ENCODE measurements around the gene ESRP2.

Gene ESRP2

DNA sequence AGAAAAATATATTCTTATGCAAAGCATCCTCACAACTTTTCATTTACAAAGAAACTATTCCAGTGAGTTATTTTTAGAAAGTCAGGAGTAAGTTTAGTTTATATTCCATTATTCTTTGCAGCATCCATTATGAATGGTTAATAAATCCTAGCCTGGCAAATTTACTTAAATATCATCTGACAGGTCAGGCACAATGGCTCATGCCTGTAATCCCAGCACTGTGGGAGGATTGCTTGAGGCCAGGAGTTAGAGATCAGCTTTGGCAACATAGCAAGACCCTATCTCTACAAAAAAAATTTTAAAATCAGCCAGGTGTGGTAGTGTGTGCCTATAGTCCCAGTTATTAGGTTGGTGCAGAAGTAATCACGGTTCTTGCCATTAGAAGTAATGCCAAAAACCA lies 12.9 kb downstream of the ESRP2 start:
- TF ChIP-seq, protein P1, sequence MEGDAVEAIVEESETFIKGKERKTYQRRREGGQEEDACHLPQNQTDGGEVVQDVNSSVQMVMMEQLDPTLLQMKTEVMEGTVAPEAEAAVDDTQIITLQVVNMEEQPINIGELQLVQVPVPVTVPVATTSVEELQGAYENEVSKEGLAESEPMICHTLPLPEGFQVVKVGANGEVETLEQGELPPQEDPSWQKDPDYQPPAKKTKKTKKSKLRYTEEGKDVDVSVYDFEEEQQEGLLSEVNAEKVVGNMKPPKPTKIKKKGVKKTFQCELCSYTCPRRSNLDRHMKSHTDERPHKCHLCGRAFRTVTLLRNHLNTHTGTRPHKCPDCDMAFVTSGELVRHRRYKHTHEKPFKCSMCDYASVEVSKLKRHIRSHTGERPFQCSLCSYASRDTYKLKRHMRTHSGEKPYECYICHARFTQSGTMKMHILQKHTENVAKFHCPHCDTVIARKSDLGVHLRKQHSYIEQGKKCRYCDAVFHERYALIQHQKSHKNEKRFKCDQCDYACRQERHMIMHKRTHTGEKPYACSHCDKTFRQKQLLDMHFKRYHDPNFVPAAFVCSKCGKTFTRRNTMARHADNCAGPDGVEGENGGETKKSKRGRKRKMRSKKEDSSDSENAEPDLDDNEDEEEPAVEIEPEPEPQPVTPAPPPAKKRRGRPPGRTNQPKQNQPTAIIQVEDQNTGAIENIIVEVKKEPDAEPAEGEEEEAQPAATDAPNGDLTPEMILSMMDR (IDR thresholded peaks at IDR 0.05; ENCODE audit: borderline replicate concordance, control extremely low read depth, extremely low read depth, insufficient read depth, missing control alignments), result no peak
- DNase-seq (ENCODE audit: low spot score), result no peak
- in situ Hi-C loops (cut with MboI; ENCODE audit: low sequenced_read_pairs, unreplicated experiment), result no loop called here

DNA sequence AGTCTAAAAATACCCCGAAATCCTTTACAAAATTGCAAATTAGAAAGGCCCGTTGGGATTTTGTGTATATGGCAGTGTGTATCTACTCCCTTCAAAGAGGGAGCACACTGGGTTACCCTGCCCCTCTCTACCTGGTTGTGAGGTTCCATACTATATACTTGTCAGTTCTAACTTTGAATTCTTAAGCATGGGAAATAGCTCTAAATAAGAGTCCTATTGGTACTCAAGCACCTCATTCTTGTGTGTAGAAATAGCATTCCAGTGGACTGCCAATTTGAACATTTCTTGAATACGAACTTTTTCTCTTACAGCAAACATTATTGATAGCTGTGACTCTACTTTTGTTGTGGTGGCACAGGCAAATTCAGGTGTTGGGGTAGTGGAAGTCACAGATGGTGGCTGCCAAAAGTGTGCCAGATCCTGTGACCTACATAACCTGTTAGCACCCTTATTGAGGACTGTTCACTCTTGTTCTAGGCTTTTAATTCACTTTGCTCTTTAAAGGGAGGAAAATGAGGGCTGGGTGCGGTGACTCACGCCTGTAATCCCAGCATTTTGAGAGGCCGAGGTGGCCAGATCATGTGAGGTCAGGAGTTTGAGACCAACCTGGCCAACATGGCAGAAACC lies 16.1 kb downstream of the ESRP2 start:
- in situ Hi-C loops (cut with MboI; ENCODE audit: low sequenced_read_pairs, unreplicated experiment), result no loop called here
- TF ChIP-seq, protein P1 (IDR thresholded peaks at IDR 0.05; ENCODE audit: borderline replicate concordance, control extremely low read depth, extremely low read depth, insufficient read depth, missing control alignments), result no peak
- DNase-seq (ENCODE audit: low spot score), result no peak

DNA sequence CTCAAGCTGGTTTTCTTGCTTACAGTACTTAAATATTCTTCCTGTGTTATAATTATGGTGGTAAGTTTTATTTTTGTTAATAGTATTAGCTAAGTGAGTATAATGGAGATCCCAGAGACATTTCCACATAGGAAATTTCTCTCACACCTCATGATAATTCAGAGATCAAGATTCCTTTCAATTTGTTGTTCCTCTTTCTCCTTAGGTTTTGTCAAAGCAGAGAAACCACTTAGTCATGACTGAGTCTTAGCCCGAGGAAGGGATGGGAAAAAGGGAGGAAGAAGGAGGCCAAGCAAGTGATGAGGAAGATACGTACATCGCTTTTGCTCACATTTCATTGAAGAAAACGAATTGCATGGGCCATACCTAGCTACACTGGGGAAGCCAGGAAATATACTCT lies 18.4 kb downstream of the ESRP2 start:
- in situ Hi-C loops (cut with MboI; ENCODE audit: low sequenced_read_pairs, unreplicated experiment), result no loop called here
- no peak for DNase-seq (ENCODE audit: low spot score)

DNA sequence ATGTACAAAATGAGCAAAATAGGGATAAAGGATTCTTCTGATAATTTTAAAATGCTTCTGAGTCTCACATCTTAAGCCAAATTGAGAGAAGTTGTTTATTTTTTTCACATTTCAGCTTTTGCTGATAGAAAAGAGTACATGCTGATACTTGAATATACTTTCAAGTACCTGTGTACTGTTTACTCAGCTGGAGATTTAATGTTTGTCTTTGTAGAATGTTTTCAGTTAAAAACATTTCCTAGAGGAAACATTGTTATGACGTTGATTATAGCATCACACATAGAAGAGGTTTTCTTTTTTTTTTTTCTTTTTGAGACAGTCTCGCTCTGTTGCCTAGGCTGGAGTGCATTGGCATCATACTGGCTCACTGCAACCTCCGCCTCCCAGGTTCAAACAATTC lies 19.7 kb downstream of the ESRP2 start:
- TF ChIP-seq, protein P1 (IDR thresholded peaks at IDR 0.05; ENCODE audit: borderline replicate concordance, control extremely low read depth, extremely low read depth, insufficient read depth, missing control alignments), result no peak
- no peak for DNase-seq (ENCODE audit: low spot score)
- in situ Hi-C loops (cut with MboI; ENCODE audit: low sequenced_read_pairs, unreplicated experiment), result no loop called here

More for the DNA sequence above, 18.4 kb downstream of the ESRP2 start:
- TF ChIP-seq, protein P1 (IDR thresholded peaks at IDR 0.05; ENCODE audit: borderline replicate concordance, control extremely low read depth, extremely low read depth, insufficient read depth, missing control alignments), result no peak

DNA sequence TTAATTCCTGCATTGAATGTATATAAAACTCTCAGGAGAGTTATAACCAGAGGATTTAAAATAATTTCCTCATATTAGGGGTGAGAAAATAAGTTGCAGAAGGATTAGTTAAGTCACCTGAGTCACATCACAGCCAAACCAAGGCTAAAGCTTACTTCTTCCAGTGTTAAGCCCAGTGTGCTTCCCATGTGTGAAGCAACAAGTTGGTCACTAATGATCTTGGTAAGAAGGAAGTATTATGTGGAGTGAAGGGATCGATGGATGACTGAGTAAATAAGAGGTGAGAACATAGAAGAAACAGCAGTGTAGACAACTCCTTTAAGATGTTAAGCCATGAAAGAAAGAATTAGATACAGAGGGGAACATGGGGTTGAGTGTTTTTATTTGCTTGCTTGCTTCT lies 20.6 kb downstream of the ESRP2 start:
- TF ChIP-seq, protein P1 (IDR thresholded peaks at IDR 0.05; ENCODE audit: borderline replicate concordance, control extremely low read depth, extremely low read depth, insufficient read depth, missing control alignments), result no peak
- in situ Hi-C loops (cut with MboI; ENCODE audit: low sequenced_read_pairs, unreplicated experiment), result no loop called here
- DNase-seq (ENCODE audit: low spot score), result no peak

DNA sequence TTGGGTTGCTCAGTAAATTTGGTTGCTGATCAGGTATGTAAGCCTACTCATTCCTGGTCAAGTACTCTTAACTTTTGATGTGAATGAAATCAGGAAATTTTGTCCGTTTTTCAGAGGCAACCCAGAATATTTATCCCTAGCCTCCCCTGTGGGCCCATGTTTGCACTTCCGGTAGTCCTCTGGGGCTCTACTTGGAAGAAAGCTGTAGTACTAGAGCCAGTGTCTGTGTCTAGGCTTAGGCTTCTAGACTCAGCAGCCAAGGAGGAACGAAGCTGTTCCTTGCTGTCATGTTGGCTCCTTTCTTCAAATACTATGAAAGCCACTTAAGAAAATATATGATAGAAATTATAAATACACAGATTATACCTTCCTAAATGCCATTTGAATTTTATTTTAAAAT lies 21.2 kb downstream of the ESRP2 start:
- in situ Hi-C loops (cut with MboI; ENCODE audit: low sequenced_read_pairs, unreplicated experiment), result no loop called here
- TF ChIP-seq, protein P1 (IDR thresholded peaks at IDR 0.05; ENCODE audit: borderline replicate concordance, control extremely low read depth, extremely low read depth, insufficient read depth, missing control alignments), result no peak
- DNase-seq (ENCODE audit: low spot score), result no peak
